Large intestine (tissue), 3 donors: ENCODE measurements around the gene MAEA. TPM values are rescaled to one million over a fixed set of nuclear protein-coding genes. Genes with fewer than 3 reads are reported as not detected.

Source experiments
- DNase-seq, 2 donors: peaks; one replicate each; pipeline versions ENCODE4 v3.0.0 to v3.0.0-alpha.2; 2013
- H3K27ac ChIP-seq: one replicate; pipeline ENCODE4 v1.5.1; 2013; ENCODE audit warnings: low read length
- H3K27me3 ChIP-seq: 2 replicates; pipeline ENCODE4 v1.6.1; 2013; ENCODE audit warnings: low read length; ENCODE audit not compliant: control insufficient read depth, insufficient read depth
- H3K36me3 ChIP-seq: 2 replicates; pipeline ENCODE4 v1.6.1; 2013; ENCODE audit warnings: low read length; ENCODE audit not compliant: control insufficient read depth, insufficient read depth
- H3K4me1 ChIP-seq: one replicate; pipeline ENCODE4 v1.6.1; 2013; ENCODE audit warnings: low read length; ENCODE audit not compliant: control insufficient read depth, insufficient read depth
- H3K4me3 ChIP-seq: one replicate; pipeline ENCODE4 v1.5.1; 2013; ENCODE audit warnings: low read length
- H3K9me3 ChIP-seq: one replicate; pipeline ENCODE4 v1.6.1; 2013; ENCODE audit warnings: mild to moderate bottlenecking, low read depth, low read length, moderate library complexity; ENCODE audit not compliant: control insufficient read depth
- WGBS: methylation state at CpG from one replicate; pipeline ENCODE4 v1.1.5; 2013; ENCODE audit warnings: low lambda C conversion rate; ENCODE audit not compliant: insufficient coverage; 5-methylcytosine and 5-hydroxymethylcytosine counted together
- polyA plus RNA-seq: library from polyadenylated mRNA; unstranded; fragments of 120-200 nt; gene quantifications from one replicate; pipeline ENCODE4 v1.2.1, GENCODE V29; 2013

MAEA gene
- polyA plus RNA-seq, 1 donor: 51.2 TPM

GRCh38 chr4:1299301-1299860 lies 9.7 kb downstream of the MAEA start:
- no peaks in the 10 kb centered on the region for H3K4me1 ChIP-seq
- H3K36me3 ChIP-seq: peaks cover 35% of the 10 kb centered on the region
- no peak overlapping the region for H3K4me3 ChIP-seq
- H3K27ac ChIP-seq: no peak overlapping the region
- 100% methylated on average over 2 of the region's 15 CpGs for WGBS
- H3K9me3 ChIP-seq: no peaks in the 10 kb centered on the region
- no peak for DNase-seq
- H3K27me3 ChIP-seq: no peaks in the 10 kb centered on the region

- Histone ChIP-seq H3K4me1 (no peaks in the 10 kb centered on the region), H3K9me3 (peaks cover 2% of the 10 kb centered on the region), H3K36me3 (peaks cover 41% of the 10 kb centered on the region), H3K27ac (no peak overlapping the region), H3K27me3 (no peaks in the 10 kb centered on the region), H3K4me3 (no peak overlapping the region)
- DNase-seq: no peak
- WGBS: 100% methylated on average over 2 of the region's 40 CpGs
Measured at GRCh38 chr4:1300466-1301455, 11.1 kb downstream of the MAEA start.

DNA sequence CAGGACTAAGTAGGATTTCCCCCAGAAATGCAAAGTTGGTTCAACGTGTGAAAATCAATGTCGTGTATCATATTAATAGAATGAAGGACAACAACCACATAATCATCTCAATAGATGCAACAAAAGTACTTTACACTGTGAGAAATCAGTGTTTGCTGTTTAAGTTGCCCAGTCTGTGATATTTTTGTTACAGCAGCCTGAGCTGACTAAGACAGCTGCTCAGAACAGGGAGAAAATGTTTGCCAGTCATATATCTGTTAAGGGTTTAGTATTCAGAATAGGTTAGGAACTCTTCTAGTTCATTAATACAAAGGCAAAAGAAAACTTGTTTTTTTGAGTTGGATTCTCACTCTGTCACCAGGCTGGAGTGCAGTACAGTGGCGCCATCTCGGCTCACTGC lies 12.5 kb downstream of the MAEA start:
- Histone ChIP-seq H3K4me1 (no peaks in the 10 kb centered on the region), H3K36me3 (peaks cover 38% of the 10 kb centered on the region), H3K27ac (no peak overlapping the region), H3K27me3 (no peaks in the 10 kb centered on the region), H3K9me3 (peaks cover 2% of the 10 kb centered on the region), H3K4me3 (no peak overlapping the region)
- WGBS: no CpG with 5 or more reads among the region's 4 CpGs
- DNase-seq: no peak

- no peak for DNase-seq
- no peak overlapping the region for H3K4me3 ChIP-seq
- H3K27ac ChIP-seq: no peak overlapping the region
- peaks cover 5% of the 10 kb centered on the region for H3K9me3 ChIP-seq
- no CpG with 5 or more reads among the region's 13 CpGs for WGBS
- no peaks in the 10 kb centered on the region for H3K27me3 ChIP-seq
- peaks cover 6% of the 10 kb centered on the region for H3K4me1 ChIP-seq
- peaks cover 19% of the 10 kb centered on the region for H3K36me3 ChIP-seq
Measured at GRCh38 chr4:1305261-1305711, 15.6 kb downstream of the MAEA start.

- Histone ChIP-seq H3K36me3 (peaks cover 13% of the 10 kb centered on the region), H3K27ac (no peak overlapping the region), H3K9me3 (peaks cover 5% of the 10 kb centered on the region), H3K27me3 (no peaks in the 10 kb centered on the region), H3K4me1 (peaks cover 12% of the 10 kb centered on the region), H3K4me3 (no peak overlapping the region)
- DNase-seq: peak in 1 of 2 donors; percentile 29
- no CpG with 5 or more reads among the region's 17 CpGs for WGBS
Measured at GRCh38 chr4:1305781-1306455, 16.2 kb downstream of the MAEA start.

GRCh38 chr4:1307951-1308735 lies 18.5 kb downstream of the MAEA start:
- no peak overlapping the region for H3K27ac ChIP-seq
- WGBS: no CpG with 5 or more reads among the region's 34 CpGs
- H3K4me1 ChIP-seq: peaks cover 12% of the 10 kb centered on the region
- no peak overlapping the region for H3K4me3 ChIP-seq
- peaks cover 13% of the 10 kb centered on the region for H3K9me3 ChIP-seq
- DNase-seq: no peak
- peaks cover 22% of the 10 kb centered on the region for H3K36me3 ChIP-seq
- H3K27me3 ChIP-seq: no peaks in the 10 kb centered on the region

DNA sequence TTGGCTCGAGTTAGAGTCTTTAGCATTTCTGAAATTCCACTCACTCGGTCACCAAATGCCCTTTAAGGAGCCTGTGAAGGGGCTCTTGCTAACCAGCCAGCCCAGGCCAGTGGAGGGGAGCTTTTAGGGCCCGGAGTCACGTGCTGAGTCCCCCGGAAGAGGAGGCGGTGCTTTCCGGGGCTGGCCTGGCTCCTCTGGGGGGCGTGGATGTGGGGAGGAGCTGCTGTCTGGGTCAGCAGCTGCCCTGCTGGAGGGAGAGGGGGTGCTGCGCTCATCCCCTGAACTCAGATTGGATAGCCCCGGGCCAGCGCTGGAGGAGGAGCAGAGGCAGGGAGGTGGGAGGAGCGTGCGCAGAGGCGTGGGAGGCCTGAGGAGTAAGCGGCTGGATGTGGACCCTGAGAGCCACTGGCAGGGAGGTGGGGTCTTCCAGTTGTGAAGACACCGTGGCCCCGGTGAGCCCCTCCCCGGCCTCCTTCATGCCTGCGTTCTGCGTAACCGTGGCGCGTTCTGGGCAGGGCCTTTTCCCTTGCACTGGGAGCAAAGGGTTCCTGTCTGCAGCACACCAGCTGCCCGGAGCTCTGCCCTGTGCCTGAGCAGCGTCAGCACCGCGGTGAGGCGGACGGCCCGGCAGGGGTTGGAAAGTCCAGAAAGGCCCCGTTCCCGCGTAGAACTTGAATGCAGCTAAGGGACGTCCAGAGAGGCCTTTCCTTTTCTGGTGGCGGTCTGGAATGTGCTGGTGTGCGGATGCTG lies 19.7 kb downstream of the MAEA start:
- Histone ChIP-seq H3K36me3 (peaks cover 33% of the 10 kb centered on the region), H3K4me3 (peak overlapping the region; percentile 39), H3K4me1 (peaks cover 12% of the 10 kb centered on the region), H3K9me3 (peaks cover 13% of the 10 kb centered on the region), H3K27me3 (no peaks in the 10 kb centered on the region), H3K27ac (peak overlapping the region; percentile 51)
- no CpG with 5 or more reads among the region's 36 CpGs for WGBS
- peak; percentile 90 to 94 for DNase-seq

DNA sequence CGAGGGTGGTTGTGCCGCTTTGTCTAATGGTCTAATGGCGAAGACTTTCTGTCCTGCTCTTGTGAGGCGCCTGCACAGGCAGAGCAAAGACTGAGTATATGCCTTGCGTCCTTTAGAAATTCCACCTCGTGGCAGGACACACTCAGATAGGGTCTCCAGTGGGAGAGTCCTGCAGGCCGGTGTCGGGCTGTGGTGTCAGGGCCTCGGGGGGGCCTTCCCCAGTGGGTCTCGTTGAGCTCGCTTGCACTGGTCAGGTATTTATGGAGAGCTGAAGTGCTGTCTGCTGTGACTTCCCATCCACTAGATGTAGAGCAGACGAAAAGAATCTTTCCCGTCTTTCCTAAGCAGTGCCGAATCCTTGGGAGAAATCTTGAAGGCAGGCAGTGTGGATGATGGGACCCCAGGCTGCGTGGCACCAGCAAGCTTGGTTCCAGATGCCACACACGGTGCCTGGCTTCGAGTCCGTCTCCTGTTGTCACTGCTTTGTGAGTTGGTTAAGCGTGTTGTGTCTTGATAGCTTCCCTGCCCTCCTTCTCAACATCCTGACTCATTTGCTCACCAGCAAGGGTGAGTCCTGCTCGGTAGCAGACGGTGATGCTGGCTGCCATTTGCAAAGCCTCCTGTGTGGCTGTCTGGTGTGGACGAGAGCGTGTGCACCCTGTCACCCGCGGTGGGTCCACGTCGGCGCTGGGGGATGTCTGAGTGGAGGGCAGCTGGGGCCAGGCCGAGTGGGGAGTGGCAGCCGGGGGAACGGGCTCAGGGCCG lies 20.5 kb downstream of the MAEA start:
- no peak for DNase-seq
- WGBS: no CpG with 5 or more reads among the region's 32 CpGs
- Histone ChIP-seq H3K4me1 (peaks cover 12% of the 10 kb centered on the region), H3K27me3 (no peaks in the 10 kb centered on the region), H3K36me3 (peaks cover 37% of the 10 kb centered on the region), H3K27ac (peak overlapping the region; percentile 51), H3K4me3 (peak overlapping the region; percentile 39), H3K9me3 (peaks cover 13% of the 10 kb centered on the region)
